ENCODE results near the gene PKIG.
A peak's percentile ranks its signal among the peaks of the same experiment; 100 is the strongest.

PKIG gene

DNA sequence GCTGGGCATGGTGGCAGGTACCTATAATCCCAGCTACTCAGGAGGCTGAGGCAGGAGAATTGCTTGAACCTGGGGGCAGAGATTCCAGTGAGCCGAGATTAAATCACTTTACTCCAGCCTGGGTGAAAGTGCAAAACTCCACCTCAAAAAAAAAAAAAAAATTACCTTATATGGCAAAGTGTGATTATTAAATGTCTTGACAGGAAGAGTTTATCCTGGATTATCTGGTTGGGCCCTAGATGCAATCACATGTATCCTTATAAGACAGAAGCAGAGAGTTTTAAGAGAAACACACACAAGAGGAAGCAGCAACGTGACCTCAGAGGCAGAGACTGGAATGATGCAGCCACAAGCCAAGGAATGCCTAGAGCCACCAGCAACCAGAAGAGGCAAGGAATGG, 58.1 kb downstream of the PKIG start:
- no peak for TF ChIP-seq POLR2AphosphoS5 (IDR thresholded peaks at IDR 0.05; ENCODE audit: low read depth, low read length)

DNA sequence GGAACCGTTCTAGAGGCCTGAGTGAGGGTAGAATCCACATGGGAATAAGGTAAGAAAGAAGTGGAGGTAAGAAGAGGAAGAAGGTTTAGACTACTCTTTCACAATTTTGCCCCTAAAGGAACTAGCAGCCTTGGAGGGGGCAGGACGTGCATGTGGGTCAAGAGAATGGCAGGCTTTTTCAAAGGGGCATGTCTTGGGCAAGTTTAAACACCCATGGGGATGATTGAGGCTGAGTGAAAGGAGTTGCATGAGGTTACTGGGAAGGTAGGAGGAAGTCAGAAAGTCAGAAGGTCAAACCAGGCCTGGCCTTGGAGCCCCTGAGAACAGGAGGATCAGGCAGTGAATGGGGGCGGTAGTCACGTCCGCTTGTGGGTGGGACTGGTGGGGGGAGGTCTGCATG, 58.9 kb downstream of the PKIG start:
- TF ChIP-seq FOXP2 (optimal IDR thresholded peaks at IDR 0.05; ENCODE audit: borderline replicate concordance, extremely low read depth, extremely low read length, insufficient read depth): no peak
- TF ChIP-seq, protein P1, sequence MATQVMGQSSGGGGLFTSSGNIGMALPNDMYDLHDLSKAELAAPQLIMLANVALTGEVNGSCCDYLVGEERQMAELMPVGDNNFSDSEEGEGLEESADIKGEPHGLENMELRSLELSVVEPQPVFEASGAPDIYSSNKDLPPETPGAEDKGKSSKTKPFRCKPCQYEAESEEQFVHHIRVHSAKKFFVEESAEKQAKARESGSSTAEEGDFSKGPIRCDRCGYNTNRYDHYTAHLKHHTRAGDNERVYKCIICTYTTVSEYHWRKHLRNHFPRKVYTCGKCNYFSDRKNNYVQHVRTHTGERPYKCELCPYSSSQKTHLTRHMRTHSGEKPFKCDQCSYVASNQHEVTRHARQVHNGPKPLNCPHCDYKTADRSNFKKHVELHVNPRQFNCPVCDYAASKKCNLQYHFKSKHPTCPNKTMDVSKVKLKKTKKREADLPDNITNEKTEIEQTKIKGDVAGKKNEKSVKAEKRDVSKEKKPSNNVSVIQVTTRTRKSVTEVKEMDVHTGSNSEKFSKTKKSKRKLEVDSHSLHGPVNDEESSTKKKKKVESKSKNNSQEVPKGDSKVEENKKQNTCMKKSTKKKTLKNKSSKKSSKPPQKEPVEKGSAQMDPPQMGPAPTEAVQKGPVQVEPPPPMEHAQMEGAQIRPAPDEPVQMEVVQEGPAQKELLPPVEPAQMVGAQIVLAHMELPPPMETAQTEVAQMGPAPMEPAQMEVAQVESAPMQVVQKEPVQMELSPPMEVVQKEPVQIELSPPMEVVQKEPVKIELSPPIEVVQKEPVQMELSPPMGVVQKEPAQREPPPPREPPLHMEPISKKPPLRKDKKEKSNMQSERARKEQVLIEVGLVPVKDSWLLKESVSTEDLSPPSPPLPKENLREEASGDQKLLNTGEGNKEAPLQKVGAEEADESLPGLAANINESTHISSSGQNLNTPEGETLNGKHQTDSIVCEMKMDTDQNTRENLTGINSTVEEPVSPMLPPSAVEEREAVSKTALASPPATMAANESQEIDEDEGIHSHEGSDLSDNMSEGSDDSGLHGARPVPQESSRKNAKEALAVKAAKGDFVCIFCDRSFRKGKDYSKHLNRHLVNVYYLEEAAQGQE (IDR thresholded peaks at IDR 0.05; ENCODE audit: insufficient read depth in 1 of 2, low read depth in 2 of 2, low read length in 2 of 2): no peak
- no peak for TF ChIP-seq POLR2AphosphoS5 (IDR thresholded peaks at IDR 0.05; ENCODE audit: low read depth, low read length)
- TF ChIP-seq TAF1 (IDR thresholded peaks at IDR 0.05; ENCODE audit: borderline replicate concordance, insufficient read depth, low read length): no peak
- TF ChIP-seq SIN3A (IDR thresholded peaks at IDR 0.05; ENCODE audit: borderline replicate concordance, insufficient read depth, low read length): no peak

DNA sequence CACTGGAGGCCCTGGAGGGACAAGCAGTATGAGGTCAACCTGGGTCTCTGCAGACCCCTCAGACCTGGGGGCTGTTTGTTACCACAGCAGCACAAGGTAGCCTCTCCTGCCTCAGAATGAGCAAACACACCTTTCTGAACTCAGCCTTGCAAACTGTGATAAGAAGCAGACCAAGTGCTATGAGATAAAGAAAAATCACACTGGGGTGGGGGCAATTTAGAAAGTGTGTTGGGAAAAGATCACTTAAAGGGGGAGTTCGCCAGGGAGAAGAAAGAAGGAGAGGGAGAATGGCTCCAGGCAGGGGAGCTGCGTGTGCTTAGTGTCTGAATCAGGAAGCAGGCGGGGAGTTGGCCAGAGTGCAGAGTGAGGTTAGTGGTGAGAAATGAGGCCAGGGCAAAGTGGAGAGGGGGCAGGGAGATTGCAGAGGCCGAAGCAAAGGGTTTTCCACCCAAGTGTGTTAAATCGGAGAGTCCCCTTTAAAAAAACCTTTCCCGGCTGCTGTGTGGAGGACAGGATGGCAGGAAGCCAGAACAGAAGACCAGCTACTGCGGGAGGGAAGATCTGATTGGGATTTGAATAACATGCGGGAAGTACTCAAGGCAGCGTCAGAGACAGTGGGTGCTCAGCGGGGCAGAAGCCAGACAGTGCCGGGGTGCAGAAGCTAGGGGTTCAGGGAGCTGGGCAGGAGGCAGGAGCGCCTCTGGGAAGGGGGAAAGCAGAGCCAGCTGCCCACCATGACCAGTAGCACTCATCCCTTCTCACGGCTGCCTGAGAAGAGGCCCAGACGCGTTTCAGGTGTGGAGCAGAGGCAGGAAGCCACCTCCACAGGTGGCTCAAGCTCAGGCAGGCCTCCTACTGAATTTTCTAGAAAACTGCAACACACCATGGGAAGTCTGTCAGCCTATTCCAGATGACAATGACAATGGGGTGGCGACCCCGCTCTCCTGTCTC, 60.1 kb downstream of the PKIG start:
- TF ChIP-seq FOXP2 (optimal IDR thresholded peaks at IDR 0.05; ENCODE audit: borderline replicate concordance, extremely low read depth, extremely low read length, insufficient read depth) (no peak), SIN3A (IDR thresholded peaks at IDR 0.05; ENCODE audit: borderline replicate concordance, insufficient read depth, low read length) (no peak), TAF1 (IDR thresholded peaks at IDR 0.05; ENCODE audit: borderline replicate concordance, insufficient read depth, low read length) (no peak), POLR2AphosphoS5 (IDR thresholded peaks at IDR 0.05; ENCODE audit: low read depth, low read length) (no peak; the same call in 1 of the 2 replicates)
- TF ChIP-seq, protein P1 (IDR thresholded peaks at IDR 0.05; ENCODE audit: insufficient read depth in 1 of 2, low read depth in 2 of 2, low read length in 2 of 2): no peak

DNA sequence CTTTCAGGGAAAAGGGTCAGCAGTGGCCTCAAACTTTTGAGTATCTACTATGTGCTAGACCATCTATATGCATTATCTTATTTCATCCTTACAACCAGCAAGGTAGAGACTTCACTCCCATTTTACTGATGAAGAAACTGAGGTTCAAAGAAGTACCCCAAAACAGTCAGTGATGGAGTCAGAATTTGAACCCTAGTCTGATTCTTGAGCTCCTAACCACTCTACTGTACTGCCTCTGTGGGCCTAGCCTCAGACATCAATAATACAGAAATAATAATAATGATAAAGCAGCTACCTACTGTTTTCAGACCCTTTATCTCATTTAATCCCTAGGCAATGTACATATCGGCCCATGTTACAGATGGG, 60.8 kb downstream of the PKIG start:
- TF ChIP-seq, protein P1 (IDR thresholded peaks at IDR 0.05; ENCODE audit: insufficient read depth in 1 of 2, low read depth in 2 of 2, low read length in 2 of 2): no peak
- TF ChIP-seq SIN3A (IDR thresholded peaks at IDR 0.05; ENCODE audit: borderline replicate concordance, insufficient read depth, low read length) (no peak), POLR2AphosphoS5 (IDR thresholded peaks at IDR 0.05; ENCODE audit: low read depth, low read length) (no peak)

DNA sequence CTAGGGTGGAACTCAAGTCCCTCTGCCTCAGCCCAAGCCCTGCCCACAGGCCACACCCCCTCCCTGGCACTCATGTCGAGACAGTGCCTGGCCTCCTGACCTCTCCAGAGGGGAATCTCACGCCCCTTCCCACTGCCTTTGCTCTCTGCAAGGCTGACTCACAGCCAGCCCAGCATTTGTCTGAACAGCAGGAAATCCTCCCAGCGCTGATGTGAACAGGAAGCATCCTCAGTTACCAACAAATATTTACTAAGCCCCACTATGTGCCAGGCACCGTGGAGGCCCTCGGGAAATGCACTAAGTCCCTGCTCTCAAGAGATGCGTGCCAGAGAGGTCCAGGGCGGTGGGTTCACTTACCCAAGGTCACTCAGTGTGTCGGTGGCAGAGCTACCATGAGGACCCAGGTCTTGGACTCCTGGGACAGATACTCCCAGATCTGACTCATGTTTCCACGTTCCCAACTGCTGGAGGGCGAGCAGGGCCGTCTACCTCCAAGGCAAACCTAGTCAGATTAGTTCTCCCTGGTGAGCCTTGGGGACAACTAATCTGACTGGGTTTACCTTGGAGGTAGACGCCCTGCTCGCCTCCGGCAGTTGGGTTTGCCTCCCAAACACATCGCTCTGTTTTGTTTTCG, 61.3 kb downstream of the PKIG start:
- TF ChIP-seq SIN3A (IDR thresholded peaks at IDR 0.05; ENCODE audit: borderline replicate concordance, insufficient read depth, low read length) (peak; percentile 21; the same call in 1 of the 2 replicates), POLR2AphosphoS5 (IDR thresholded peaks at IDR 0.05; ENCODE audit: low read depth, low read length) (no peak), FOXP2 (optimal IDR thresholded peaks at IDR 0.05; ENCODE audit: borderline replicate concordance, extremely low read depth, extremely low read length, insufficient read depth) (peak; percentile 95), TAF1 (IDR thresholded peaks at IDR 0.05; ENCODE audit: borderline replicate concordance, insufficient read depth, low read length) (no peak)
- TF ChIP-seq, protein P1 (IDR thresholded peaks at IDR 0.05; ENCODE audit: insufficient read depth in 1 of 2, low read depth in 2 of 2, low read length in 2 of 2): no peak
